Esophagus muscularis mucosa (tissue), 4 donors: ENCODE data around the gene FMN2.

ENCODE experiments used
- CTCF ChIP-seq, 3 experiments: fragments of 200-600 bp in 2 of 3; fragments of 450-650 bp in 1 of 3; sonication (generic) in 2 of 3; IDR thresholded peaks; one replicate each; pipeline ENCODE4 v1.5.1; 2017 to 2019; ENCODE audit warnings: antibody characterized with exemption in 3 of 3, mild to moderate bottlenecking in 2 of 3, moderate library complexity in 1 of 3
- EP300 ChIP-seq: sonication (generic); formaldehyde crosslinking; IDR thresholded peaks from one replicate; pipeline ENCODE4 v1.6.1; 2017; ENCODE audit warnings: antibody characterized with exemption
- POLR2A ChIP-seq: fragments of 450-650 bp; IDR thresholded peaks from one replicate; pipeline ENCODE4 v1.6.1; 2017; ENCODE audit warnings: antibody characterized with exemption, moderate library complexity, mild to moderate bottlenecking, low read depth
- POLR2AphosphoS5 ChIP-seq, 2 donors: sonication (generic); formaldehyde crosslinking; IDR thresholded peaks; one replicate each; pipeline ENCODE4 v1.6.1; 2017; ENCODE audit warnings: antibody characterized with exemption in 2 of 2

- TF ChIP-seq CTCF (IDR thresholded peaks at IDR 0.05): no peak
- TF ChIP-seq POLR2A: no peak
- TF ChIP-seq EP300: no peak
- TF ChIP-seq POLR2AphosphoS5 (IDR thresholded peaks at IDR 0.05): no peak
These were observed 42.9 kb downstream of the FMN2 start for GRCh38 chr1:240134596-240134995.
